Endothelial cell of umbilical vein (primary cell): Measurements from ENCODE around the gene TNS2. TPM values are rescaled to one million over a fixed set of nuclear protein-coding genes. Genes with fewer than 3 reads are reported as not detected.

Experiments used
- BruUV-seq: library from RNA; stranded (reverse); fragments of 400-500 nt; replicated peaks from 2 replicates; lab custom pipeline; 2021; lab: Mats Ljungman, UMichigan
- CTCF ChIA-PET: fragments of 300-600, 350-600 bp; sonication (Branson Sonifier 250); formaldehyde crosslinking; loops from one replicate; lab custom pipeline; 2021; ENCODE audit warnings: antibody characterized with exemption, inconsistent platforms; lab: Charles Lee
- POLR2A ChIA-PET: fragments of 300-600, 350-600 bp; sonication (Branson Sonifier 250); formaldehyde crosslinking; loops from one replicate; lab custom pipeline; 2021; ENCODE audit warnings: antibody characterized with exemption, inconsistent platforms; lab: Charles Lee
- DNase-seq: peaks from one replicate; pipeline ENCODE4 v3.0.0-alpha.2; 2011; ENCODE audit warnings: low read depth, low spot score
- FAIRE-seq: peaks from 2 replicates; lab custom pipeline; 2011; peaks lifted over from hg19 to GRCh38; lab: Jason Lieb, UNC
- H2AFZ ChIP-seq: 2 replicates; pipeline ENCODE4 v1.6.0; 2012; ENCODE audit warnings: low read depth, low read length, control low read depth, inconsistent platforms
- H3K27ac ChIP-seq: 2 replicates; pipeline ENCODE4 v1.5.1; 2011; ENCODE audit warnings: low read depth, mild to moderate bottlenecking, control low read depth, low read length, moderate library complexity; ENCODE audit not compliant: insufficient read depth
- H3K27me3 ChIP-seq, 2 experiments: 2 replicates each; pipeline versions ENCODE4 v1.6.0 to v1.6.1; 2011; ENCODE audit warnings: low read length in 2 of 2, mixed read lengths in 1 of 2; ENCODE audit not compliant: control insufficient read depth in 2 of 2, insufficient read depth in 2 of 2
- H3K36me3 ChIP-seq, 2 experiments: 2 replicates in 1 of 2; 3 replicates in 1 of 2; pipeline ENCODE4 v1.5.1; 2011; ENCODE audit warnings: low read length in 2 of 2, mild to moderate bottlenecking in 1 of 2, moderate library complexity in 1 of 2; ENCODE audit not compliant: control insufficient read depth in 2 of 2, insufficient read depth in 2 of 2; ENCODE audit errors: extremely low read depth in 1 of 2
- H3K4me1 ChIP-seq: 3 replicates; pipeline ENCODE4 v1.5.1; 2011; ENCODE audit warnings: mild to moderate bottlenecking, low read length; ENCODE audit not compliant: control insufficient read depth, insufficient read depth; ENCODE audit errors: extremely low read depth
- H3K4me2 ChIP-seq: 2 replicates; pipeline ENCODE4 v1.6.1; 2011; ENCODE audit warnings: low read length, control low read depth, mixed read lengths; ENCODE audit not compliant: insufficient read depth
- H3K4me3 ChIP-seq, 3 experiments: fragments of 200-600 bp in 1 of 3; sonication (generic), shearing (Covaris generic) in 1 of 3; replicated peaks in 1 of 3; 2 replicates each; pipeline ENCODE4 v1.5.1; 2011 to 2016; ENCODE audit warnings: control low read depth in 3 of 3, low read length in 3 of 3, mild to moderate bottlenecking in 2 of 3, inconsistent platforms in 1 of 3, low read depth in 1 of 3, moderate library complexity in 1 of 3; ENCODE audit not compliant: insufficient read depth in 1 of 3
- H3K79me2 ChIP-seq: 2 replicates; pipeline ENCODE4 v1.6.0; 2012; ENCODE audit warnings: low read length, inconsistent platforms; ENCODE audit not compliant: control insufficient read depth, insufficient read depth
- H3K9ac ChIP-seq: replicated peaks from 2 replicates; pipeline ENCODE3; 2011; ENCODE audit warnings: low read length, control low read depth; ENCODE audit not compliant: insufficient read depth; ENCODE audit errors: extremely low read depth
- H3K9me1 ChIP-seq: replicated peaks from 3 replicates; pipeline ENCODE4 v1.6.0; 2011; ENCODE audit warnings: mild to moderate bottlenecking, low read length; ENCODE audit not compliant: control insufficient read depth, insufficient read depth; ENCODE audit errors: extremely low read depth
- H3K9me3 ChIP-seq: replicated peaks from 2 replicates; pipeline ENCODE4 v1.5.1; 2012; ENCODE audit warnings: low read length, inconsistent platforms; ENCODE audit not compliant: control insufficient read depth, insufficient read depth
- H4K20me1 ChIP-seq: replicated peaks from 2 replicates; pipeline ENCODE3; 2011; ENCODE audit warnings: mild to moderate bottlenecking, low read length; ENCODE audit not compliant: control insufficient read depth, insufficient read depth; ENCODE audit errors: extremely low read depth
- FOS ChIP-seq: IDR thresholded peaks from 2 replicates; pipeline ENCODE4 v1.6.1; 2011; ENCODE audit warnings: mild to moderate bottlenecking, low read length, moderate library complexity, borderline replicate concordance; ENCODE audit not compliant: insufficient read depth
- GATA2 ChIP-seq: IDR thresholded peaks from 2 replicates; pipeline ENCODE4 v1.7.0; 2011; ENCODE audit warnings: low read depth, mild to moderate bottlenecking, moderate library complexity, mixed read lengths, low read length; ENCODE audit not compliant: insufficient read length, insufficient read depth
- JUN ChIP-seq: IDR thresholded peaks from 2 replicates; pipeline ENCODE4 v1.6.1; 2011; ENCODE audit warnings: borderline replicate concordance, low read depth; ENCODE audit not compliant: insufficient read length, insufficient read depth
- POLR2A ChIP-seq: IDR thresholded peaks from 2 replicates; pipeline ENCODE4 v1.6.1; 2012; ENCODE audit warnings: low read depth, mild to moderate bottlenecking, control low read depth, low read length
- POLR2AphosphoS5 ChIP-seq: IDR thresholded peaks from 2 replicates; pipeline ENCODE4 v1.6.1; 2012; ENCODE audit warnings: low read depth, mild to moderate bottlenecking, control low read depth, low read length, moderate library complexity; ENCODE audit not compliant: insufficient read depth
- dilution Hi-C: fragments of 300-500 bp; cut with MboI; formaldehyde crosslinking; loops from one replicate; pipeline ENCODE4 v1.15.0; 2019; ENCODE audit warnings: low sequenced_read_pairs; ENCODE audit not compliant: extremely low pct_ligation_motif_present
- intact Hi-C: fragments of 100-400 bp; cut with micrococcal nuclease; formaldehyde crosslinking; loops from one replicate; pipeline ENCODE4 v1.10.0; 2022
- polyA plus RNA-seq, 4 experiments: library from polyadenylated mRNA; depleted of rRNA in 3 of 4; stranded (reverse) in 3 of 4; unstranded in 1 of 4; fragments of >200 nt; gene quantifications; 2 replicates each; pipeline versions ENCODE4 v1.2.1 to v1.2.3, GENCODE V29; 2011 to 2012; ENCODE audit warnings: missing spikeins in 1 of 4
- total RNA-seq: library from RNA; stranded (reverse); gene quantifications from 2 replicates; pipeline ENCODE4 v1.2.3, GENCODE V29; 2021
- TF ChIP-seq, protein P1 (sequence below), 2 donors: IDR thresholded peaks; 1 replicate in 1 of 2; 2 replicates in 1 of 2; pipeline ENCODE4 v1.5.1; 2011; ENCODE audit warnings: low read length in 2 of 2, mild to moderate bottlenecking in 2 of 2, moderate library complexity in 2 of 2, control low read depth in 1 of 2, inconsistent platforms in 1 of 2, low read depth in 1 of 2; ENCODE audit not compliant: insufficient read depth in 1 of 2; ENCODE audit errors: extremely low read depth in 1 of 2

Gene TNS2
- total and polyA plus RNA-seq, 2 donors (not counting 3 experiments of a cell fraction or from before 2014, with no cell fraction given) = 84.5 to 106 TPM

DNA sequence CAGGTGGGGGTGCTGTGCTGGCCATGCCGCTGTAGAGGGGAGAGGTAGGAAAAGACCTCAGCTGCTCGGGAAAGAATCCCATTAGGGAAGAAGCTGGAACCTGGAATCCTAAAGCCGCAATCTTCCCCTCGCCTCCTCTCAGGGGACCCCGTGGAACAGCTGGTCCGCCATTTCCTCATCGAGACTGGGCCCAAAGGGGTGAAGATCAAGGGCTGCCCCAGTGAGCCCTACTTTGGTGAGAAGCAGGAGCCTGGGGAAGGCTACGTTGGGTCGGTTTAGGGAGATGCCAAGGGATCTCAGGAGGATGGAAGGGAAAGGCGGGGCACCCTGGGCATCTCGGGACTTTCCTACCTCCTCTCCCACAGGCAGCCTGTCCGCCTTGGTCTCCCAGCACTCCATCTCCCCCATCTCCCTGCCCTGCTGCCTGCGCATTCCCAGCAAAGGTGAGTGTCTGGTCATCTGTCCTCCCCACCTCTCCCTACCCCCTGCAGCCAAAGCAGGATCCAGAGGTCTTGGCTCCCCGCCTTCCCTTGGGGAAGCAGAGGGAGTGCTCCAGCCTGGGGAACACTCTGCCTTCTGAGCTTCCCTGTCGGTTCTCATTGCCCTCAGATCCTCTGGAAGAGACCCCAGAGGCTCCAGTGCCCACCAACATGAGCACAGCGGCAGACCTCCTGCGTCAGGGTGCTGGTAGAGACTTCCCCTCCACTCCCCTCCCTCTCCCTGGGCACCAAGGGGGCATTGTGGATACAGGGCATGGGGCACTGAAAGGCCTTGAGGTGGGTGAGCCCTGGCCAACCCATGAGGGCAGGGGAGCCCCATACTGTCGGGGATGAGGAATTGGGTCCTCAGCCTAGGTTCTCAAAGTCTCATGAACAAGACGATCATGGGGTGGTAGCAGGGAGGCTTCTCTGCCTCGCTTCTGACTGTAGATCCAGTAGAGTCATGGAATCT is 12.4 kb downstream of the TNS2 start:
- H3K79me2 ChIP-seq = no peaks in the 10 kb centered on the region
- H3K4me1 ChIP-seq = peaks cover 24% of the 10 kb centered on the region
- no peak for FAIRE-seq
- no peak overlapping the region for H3K27ac ChIP-seq
- H3K4me2 ChIP-seq = no peak overlapping the region
- BruUV-seq = no TSS peak
- TF ChIP-seq GATA2 = no peak
- no peak for TF ChIP-seq FOS
- no peak for TF ChIP-seq POLR2A
- TF ChIP-seq, protein P1, sequence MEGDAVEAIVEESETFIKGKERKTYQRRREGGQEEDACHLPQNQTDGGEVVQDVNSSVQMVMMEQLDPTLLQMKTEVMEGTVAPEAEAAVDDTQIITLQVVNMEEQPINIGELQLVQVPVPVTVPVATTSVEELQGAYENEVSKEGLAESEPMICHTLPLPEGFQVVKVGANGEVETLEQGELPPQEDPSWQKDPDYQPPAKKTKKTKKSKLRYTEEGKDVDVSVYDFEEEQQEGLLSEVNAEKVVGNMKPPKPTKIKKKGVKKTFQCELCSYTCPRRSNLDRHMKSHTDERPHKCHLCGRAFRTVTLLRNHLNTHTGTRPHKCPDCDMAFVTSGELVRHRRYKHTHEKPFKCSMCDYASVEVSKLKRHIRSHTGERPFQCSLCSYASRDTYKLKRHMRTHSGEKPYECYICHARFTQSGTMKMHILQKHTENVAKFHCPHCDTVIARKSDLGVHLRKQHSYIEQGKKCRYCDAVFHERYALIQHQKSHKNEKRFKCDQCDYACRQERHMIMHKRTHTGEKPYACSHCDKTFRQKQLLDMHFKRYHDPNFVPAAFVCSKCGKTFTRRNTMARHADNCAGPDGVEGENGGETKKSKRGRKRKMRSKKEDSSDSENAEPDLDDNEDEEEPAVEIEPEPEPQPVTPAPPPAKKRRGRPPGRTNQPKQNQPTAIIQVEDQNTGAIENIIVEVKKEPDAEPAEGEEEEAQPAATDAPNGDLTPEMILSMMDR (IDR thresholded peaks at IDR 0.05; ENCODE audit: extremely low read depth in 1 of 2, insufficient read depth in 1 of 2, low read depth in 1 of 2, low read length in 2 of 2) = no peak
- TF ChIP-seq JUN = no peak
- TF ChIP-seq POLR2AphosphoS5 = peak; percentile 12
- no peaks in the 10 kb centered on the region for H3K9me3 ChIP-seq
- no peak overlapping the region for H2AFZ ChIP-seq
- no peak overlapping the region for H3K4me3 ChIP-seq
- dilution Hi-C loops = no loop called here
- peaks cover 5 to 46% of the 10 kb centered on the region in 2 experiments for H3K36me3 ChIP-seq
- no peak for DNase-seq
- no peaks in the 10 kb centered on the region for H3K9me1 ChIP-seq
- POLR2A ChIA-PET = no interaction called here
- no peak overlapping the region for H3K9ac ChIP-seq
- H4K20me1 ChIP-seq = no peaks in the 10 kb centered on the region
- intact Hi-C loops = no loop called here
- CTCF ChIA-PET = interaction anchor here (0.5 to 14.2 kb wide), 9 partner anchors 10 to 161 kb away, joined by 3 to 463 read pairs (median 6); partner anchors contain the start of genes IGFBP6, SOAT2 and TNS2
- H3K27me3 ChIP-seq = no peaks in the 10 kb centered on the region
